ENCODE measurements around the gene KLF9. TPM values are rescaled to one million over a fixed set of nuclear protein-coding genes. Genes with fewer than 3 reads are reported as not detected.

The KLF9 gene
- total RNA-seq, 1 experiment from 2014 or later: 1.0 TPM

DNA sequence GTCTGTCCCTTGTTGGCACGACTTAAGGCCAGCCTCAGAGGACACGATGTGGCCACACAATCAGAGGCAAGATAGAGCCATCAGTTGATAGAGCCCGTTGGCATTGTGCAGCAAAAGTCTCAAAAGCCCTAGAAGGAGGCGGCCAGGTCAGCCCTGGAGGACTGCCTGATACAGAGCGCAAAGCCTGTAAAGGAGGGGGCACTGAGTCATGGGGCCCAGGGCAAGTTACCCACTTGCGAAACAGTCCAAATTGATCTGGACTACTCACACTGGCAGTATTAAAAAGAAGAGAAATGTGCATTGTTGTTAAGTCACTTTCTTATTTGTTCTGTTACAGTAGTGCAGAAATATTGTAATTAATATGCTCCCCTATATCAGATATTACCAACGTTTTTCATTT, 51.5 kb downstream of the KLF9 start:
- no peaks in the 10 kb centered on the region for H3K36me3 Mint-ChIP-seq
- ChIA-PET POLR2A (no interaction called here), CTCF (no interaction called here)
- H3K9me3 Mint-ChIP-seq: peaks cover 9% of the 10 kb centered on the region
- TF ChIP-seq NR1H2 (CRISPR knock-in tag; IDR thresholded peaks at IDR 0.05) (no peak), ZNF263 (CRISPR knock-in tag; IDR thresholded peaks at IDR 0.05; ENCODE audit: low read depth) (no peak), ZNF232 (CRISPR knock-in tag; IDR thresholded peaks at IDR 0.05) (no peak), MXD4 (CRISPR knock-in tag; IDR thresholded peaks at IDR 0.05; ENCODE audit: borderline replicate concordance) (no peak), ESRRA (CRISPR knock-in tag; IDR thresholded peaks at IDR 0.05; ENCODE audit: borderline replicate concordance) (no peak)
- TF ChIP-seq, protein P1, sequence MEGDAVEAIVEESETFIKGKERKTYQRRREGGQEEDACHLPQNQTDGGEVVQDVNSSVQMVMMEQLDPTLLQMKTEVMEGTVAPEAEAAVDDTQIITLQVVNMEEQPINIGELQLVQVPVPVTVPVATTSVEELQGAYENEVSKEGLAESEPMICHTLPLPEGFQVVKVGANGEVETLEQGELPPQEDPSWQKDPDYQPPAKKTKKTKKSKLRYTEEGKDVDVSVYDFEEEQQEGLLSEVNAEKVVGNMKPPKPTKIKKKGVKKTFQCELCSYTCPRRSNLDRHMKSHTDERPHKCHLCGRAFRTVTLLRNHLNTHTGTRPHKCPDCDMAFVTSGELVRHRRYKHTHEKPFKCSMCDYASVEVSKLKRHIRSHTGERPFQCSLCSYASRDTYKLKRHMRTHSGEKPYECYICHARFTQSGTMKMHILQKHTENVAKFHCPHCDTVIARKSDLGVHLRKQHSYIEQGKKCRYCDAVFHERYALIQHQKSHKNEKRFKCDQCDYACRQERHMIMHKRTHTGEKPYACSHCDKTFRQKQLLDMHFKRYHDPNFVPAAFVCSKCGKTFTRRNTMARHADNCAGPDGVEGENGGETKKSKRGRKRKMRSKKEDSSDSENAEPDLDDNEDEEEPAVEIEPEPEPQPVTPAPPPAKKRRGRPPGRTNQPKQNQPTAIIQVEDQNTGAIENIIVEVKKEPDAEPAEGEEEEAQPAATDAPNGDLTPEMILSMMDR (IDR thresholded peaks at IDR 0.05): no peak
- no peak for ATAC-seq
- H3K4me1 Mint-ChIP-seq: no peaks in the 10 kb centered on the region
- H3K4me3 Mint-ChIP-seq: no peak overlapping the region
- no peaks in the 10 kb centered on the region for H3K27me3 Mint-ChIP-seq (ENCODE audit: low read depth)
- no peak for DNase-seq (ENCODE audit: low spot score)
- H3K27ac Mint-ChIP-seq: no peak overlapping the region

DNA sequence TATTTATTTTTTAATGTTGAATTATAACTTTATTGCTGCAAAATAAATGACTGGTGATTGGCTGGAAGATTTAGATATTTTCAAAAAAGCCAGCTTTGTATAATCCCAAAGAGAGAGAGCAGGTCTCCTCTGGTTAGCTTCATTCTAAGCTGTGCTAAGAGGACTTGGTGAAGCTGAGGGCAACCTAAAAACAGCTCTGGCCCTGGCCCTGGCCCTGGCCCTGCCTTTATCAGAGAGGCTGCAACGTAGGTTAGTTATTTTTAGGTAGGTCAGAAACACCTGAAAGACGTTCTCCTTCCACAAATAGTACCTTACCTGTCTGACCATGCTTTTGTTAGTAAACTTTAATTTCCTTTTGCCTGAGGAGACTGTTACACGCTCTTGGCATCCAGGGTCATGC, 58.7 kb downstream of the KLF9 start:
- ChIA-PET POLR2A (no interaction called here), CTCF (no interaction called here)
- Mint-ChIP-seq H3K4me1 (no peaks in the 10 kb centered on the region), H3K27ac (peak overlapping the region; percentile 76), H3K9me3 (no peaks in the 10 kb centered on the region), H3K36me3 (peaks cover under 1% of the 10 kb centered on the region; the same call in 1 of the 2 replicates), H3K27me3 (ENCODE audit: low read depth) (no peaks in the 10 kb centered on the region), H3K4me3 (no peak overlapping the region)
- no peak for DNase-seq (ENCODE audit: low spot score)
- no peak for ATAC-seq
- TF ChIP-seq, protein P2, sequence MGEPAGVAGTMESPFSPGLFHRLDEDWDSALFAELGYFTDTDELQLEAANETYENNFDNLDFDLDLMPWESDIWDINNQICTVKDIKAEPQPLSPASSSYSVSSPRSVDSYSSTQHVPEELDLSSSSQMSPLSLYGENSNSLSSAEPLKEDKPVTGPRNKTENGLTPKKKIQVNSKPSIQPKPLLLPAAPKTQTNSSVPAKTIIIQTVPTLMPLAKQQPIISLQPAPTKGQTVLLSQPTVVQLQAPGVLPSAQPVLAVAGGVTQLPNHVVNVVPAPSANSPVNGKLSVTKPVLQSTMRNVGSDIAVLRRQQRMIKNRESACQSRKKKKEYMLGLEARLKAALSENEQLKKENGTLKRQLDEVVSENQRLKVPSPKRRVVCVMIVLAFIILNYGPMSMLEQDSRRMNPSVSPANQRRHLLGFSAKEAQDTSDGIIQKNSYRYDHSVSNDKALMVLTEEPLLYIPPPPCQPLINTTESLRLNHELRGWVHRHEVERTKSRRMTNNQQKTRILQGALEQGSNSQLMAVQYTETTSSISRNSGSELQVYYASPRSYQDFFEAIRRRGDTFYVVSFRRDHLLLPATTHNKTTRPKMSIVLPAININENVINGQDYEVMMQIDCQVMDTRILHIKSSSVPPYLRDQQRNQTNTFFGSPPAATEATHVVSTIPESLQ (CRISPR knock-in tag; IDR thresholded peaks at IDR 0.05): no peak
- TF ChIP-seq GTF2I (CRISPR knock-in tag; conservative IDR thresholded peaks at IDR 0.05): no peak
- TF ChIP-seq TP53 (CRISPR knock-in tag; IDR thresholded peaks at IDR 0.05): no peak
- TF ChIP-seq, protein P3, sequence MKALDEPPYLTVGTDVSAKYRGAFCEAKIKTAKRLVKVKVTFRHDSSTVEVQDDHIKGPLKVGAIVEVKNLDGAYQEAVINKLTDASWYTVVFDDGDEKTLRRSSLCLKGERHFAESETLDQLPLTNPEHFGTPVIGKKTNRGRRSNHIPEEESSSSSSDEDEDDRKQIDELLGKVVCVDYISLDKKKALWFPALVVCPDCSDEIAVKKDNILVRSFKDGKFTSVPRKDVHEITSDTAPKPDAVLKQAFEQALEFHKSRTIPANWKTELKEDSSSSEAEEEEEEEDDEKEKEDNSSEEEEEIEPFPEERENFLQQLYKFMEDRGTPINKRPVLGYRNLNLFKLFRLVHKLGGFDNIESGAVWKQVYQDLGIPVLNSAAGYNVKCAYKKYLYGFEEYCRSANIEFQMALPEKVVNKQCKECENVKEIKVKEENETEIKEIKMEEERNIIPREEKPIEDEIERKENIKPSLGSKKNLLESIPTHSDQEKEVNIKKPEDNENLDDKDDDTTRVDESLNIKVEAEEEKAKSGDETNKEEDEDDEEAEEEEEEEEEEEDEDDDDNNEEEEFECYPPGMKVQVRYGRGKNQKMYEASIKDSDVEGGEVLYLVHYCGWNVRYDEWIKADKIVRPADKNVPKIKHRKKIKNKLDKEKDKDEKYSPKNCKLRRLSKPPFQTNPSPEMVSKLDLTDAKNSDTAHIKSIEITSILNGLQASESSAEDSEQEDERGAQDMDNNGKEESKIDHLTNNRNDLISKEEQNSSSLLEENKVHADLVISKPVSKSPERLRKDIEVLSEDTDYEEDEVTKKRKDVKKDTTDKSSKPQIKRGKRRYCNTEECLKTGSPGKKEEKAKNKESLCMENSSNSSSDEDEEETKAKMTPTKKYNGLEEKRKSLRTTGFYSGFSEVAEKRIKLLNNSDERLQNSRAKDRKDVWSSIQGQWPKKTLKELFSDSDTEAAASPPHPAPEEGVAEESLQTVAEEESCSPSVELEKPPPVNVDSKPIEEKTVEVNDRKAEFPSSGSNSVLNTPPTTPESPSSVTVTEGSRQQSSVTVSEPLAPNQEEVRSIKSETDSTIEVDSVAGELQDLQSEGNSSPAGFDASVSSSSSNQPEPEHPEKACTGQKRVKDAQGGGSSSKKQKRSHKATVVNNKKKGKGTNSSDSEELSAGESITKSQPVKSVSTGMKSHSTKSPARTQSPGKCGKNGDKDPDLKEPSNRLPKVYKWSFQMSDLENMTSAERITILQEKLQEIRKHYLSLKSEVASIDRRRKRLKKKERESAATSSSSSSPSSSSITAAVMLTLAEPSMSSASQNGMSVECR (CRISPR knock-in tag; IDR thresholded peaks at IDR 0.05; ENCODE audit: borderline replicate concordance): no peak
- TF ChIP-seq, protein P4, sequence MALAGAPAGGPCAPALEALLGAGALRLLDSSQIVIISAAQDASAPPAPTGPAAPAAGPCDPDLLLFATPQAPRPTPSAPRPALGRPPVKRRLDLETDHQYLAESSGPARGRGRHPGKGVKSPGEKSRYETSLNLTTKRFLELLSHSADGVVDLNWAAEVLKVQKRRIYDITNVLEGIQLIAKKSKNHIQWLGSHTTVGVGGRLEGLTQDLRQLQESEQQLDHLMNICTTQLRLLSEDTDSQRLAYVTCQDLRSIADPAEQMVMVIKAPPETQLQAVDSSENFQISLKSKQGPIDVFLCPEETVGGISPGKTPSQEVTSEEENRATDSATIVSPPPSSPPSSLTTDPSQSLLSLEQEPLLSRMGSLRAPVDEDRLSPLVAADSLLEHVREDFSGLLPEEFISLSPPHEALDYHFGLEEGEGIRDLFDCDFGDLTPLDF (CRISPR knock-in tag; IDR thresholded peaks at IDR 0.05): no peak
- TF ChIP-seq, protein P5, sequence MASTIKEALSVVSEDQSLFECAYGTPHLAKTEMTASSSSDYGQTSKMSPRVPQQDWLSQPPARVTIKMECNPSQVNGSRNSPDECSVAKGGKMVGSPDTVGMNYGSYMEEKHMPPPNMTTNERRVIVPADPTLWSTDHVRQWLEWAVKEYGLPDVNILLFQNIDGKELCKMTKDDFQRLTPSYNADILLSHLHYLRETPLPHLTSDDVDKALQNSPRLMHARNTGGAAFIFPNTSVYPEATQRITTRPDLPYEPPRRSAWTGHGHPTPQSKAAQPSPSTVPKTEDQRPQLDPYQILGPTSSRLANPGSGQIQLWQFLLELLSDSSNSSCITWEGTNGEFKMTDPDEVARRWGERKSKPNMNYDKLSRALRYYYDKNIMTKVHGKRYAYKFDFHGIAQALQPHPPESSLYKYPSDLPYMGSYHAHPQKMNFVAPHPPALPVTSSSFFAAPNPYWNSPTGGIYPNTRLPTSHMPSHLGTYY (CRISPR knock-in tag; IDR thresholded peaks at IDR 0.05): no peak
- TF ChIP-seq, protein P6, sequence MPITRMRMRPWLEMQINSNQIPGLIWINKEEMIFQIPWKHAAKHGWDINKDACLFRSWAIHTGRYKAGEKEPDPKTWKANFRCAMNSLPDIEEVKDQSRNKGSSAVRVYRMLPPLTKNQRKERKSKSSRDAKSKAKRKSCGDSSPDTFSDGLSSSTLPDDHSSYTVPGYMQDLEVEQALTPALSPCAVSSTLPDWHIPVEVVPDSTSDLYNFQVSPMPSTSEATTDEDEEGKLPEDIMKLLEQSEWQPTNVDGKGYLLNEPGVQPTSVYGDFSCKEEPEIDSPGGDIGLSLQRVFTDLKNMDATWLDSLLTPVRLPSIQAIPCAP (CRISPR knock-in tag; IDR thresholded peaks at IDR 0.05): no peak
- TF ChIP-seq, protein P1 (IDR thresholded peaks at IDR 0.05): no peak
- TF ChIP-seq, protein P7, sequence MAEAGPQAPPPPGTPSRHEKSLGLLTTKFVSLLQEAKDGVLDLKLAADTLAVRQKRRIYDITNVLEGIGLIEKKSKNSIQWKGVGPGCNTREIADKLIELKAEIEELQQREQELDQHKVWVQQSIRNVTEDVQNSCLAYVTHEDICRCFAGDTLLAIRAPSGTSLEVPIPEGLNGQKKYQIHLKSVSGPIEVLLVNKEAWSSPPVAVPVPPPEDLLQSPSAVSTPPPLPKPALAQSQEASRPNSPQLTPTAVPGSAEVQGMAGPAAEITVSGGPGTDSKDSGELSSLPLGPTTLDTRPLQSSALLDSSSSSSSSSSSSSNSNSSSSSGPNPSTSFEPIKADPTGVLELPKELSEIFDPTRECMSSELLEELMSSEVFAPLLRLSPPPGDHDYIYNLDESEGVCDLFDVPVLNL (CRISPR knock-in tag; IDR thresholded peaks at IDR 0.05; ENCODE audit: borderline replicate concordance, low read depth): no peak
- TF ChIP-seq TEAD1 (CRISPR knock-in tag; IDR thresholded peaks at IDR 0.05): no peak
- TF ChIP-seq RORB (CRISPR knock-in tag; IDR thresholded peaks at IDR 0.05): no peak
- TF ChIP-seq SMAD4 (CRISPR knock-in tag; IDR thresholded peaks at IDR 0.05): no peak
- TF ChIP-seq NFE2L1 (CRISPR knock-in tag; IDR thresholded peaks at IDR 0.05): no peak
- TF ChIP-seq NFYB (CRISPR knock-in tag; conservative IDR thresholded peaks at IDR 0.05; ENCODE audit: low read depth): no peak
- TF ChIP-seq EMX1 (CRISPR knock-in tag; IDR thresholded peaks at IDR 0.05): no peak

Measured in WTC11 (cell line).